ENCODE measurements around the gene ADAMTSL1.

Gene ADAMTSL1

GRCh38 chr9:18806232-18807080 lies 332.5 kb downstream of the ADAMTSL1 start:
- CTCF ChIA-PET = no interaction called here
- no peak overlapping the region for H3K27ac ChIP-seq (ENCODE audit: extremely low read depth, low read depth, low read length)
- H3K9me3 ChIP-seq (ENCODE audit: control insufficient read depth, insufficient read depth, low read depth, low read length) = no peaks in the 10 kb centered on the region
- no peaks in the 10 kb centered on the region for H3K36me3 ChIP-seq (ENCODE audit: control insufficient read depth in 2 of 2, insufficient read depth in 1 of 2, low read length in 2 of 2)
- H3K4me3 ChIP-seq (ENCODE audit: low read depth, low read length) = no peak overlapping the region
- POLR2A ChIA-PET = no interaction called here
- no peaks in the 10 kb centered on the region for H3K4me1 ChIP-seq (ENCODE audit: control insufficient read depth, insufficient read depth, low read length)
- TF ChIP-seq ZNF658 (tag by site-specific recombination; IDR thresholded peaks at IDR 0.05) (no peak), ZIC2 (tag by site-specific recombination; IDR thresholded peaks at IDR 0.05) (no peak), ZNF10 (tag by site-specific recombination; IDR thresholded peaks at IDR 0.05) (no peak), BCL11B (tag by site-specific recombination; IDR thresholded peaks at IDR 0.05; ENCODE audit: low read depth) (no peak), IKZF3 (tag by site-specific recombination; IDR thresholded peaks at IDR 0.05) (no peak), KLF8 (tag by site-specific recombination; IDR thresholded peaks at IDR 0.05) (no peak), MZF1 (tag by site-specific recombination; IDR thresholded peaks at IDR 0.05; ENCODE audit: borderline replicate concordance) (no peak), ZNF704 (tag by site-specific recombination; IDR thresholded peaks at IDR 0.05) (no peak), ZNF274 (IDR thresholded peaks at IDR 0.05; ENCODE audit: low read length) (no peak), ZNF274 (tag by site-specific recombination; IDR thresholded peaks at IDR 0.05; ENCODE audit: borderline replicate concordance) (no peak), WT1 (tag by site-specific recombination; IDR thresholded peaks at IDR 0.05) (no peak), ZNF629 (tag by site-specific recombination; IDR thresholded peaks at IDR 0.05) (no peak), ZNF707 (tag by site-specific recombination; IDR thresholded peaks at IDR 0.05) (no peak), ZNF549 (tag by site-specific recombination; IDR thresholded peaks at IDR 0.05) (no peak), KLF10 (tag by site-specific recombination; IDR thresholded peaks at IDR 0.05) (no peak), ZNF2 (tag by site-specific recombination; IDR thresholded peaks at IDR 0.05) (no peak), ZNF596 (tag by site-specific recombination; IDR thresholded peaks at IDR 0.05) (no peak), ZBTB11 (tag by site-specific recombination; conservative IDR thresholded peaks at IDR 0.05; ENCODE audit: low read depth) (no peak)

- CTCF ChIA-PET = interaction anchor here (1.5 kb wide), 1 partner anchor 9 kb away, joined by 7 read pairs; no protein-coding TSS in a partner anchor
- no peak overlapping the region for H3K4me3 ChIP-seq (ENCODE audit: low read depth, low read length)
- no peaks in the 10 kb centered on the region for H3K36me3 ChIP-seq (ENCODE audit: control insufficient read depth in 2 of 2, insufficient read depth in 1 of 2, low read length in 2 of 2)
- TF ChIP-seq ZNF341 (tag by site-specific recombination; IDR thresholded peaks at IDR 0.05; ENCODE audit: low read depth) = no peak
- no peak for TF ChIP-seq ZNF311 (tag by site-specific recombination; IDR thresholded peaks at IDR 0.05; ENCODE audit: borderline replicate concordance)
- TF ChIP-seq ZNF473 (tag by site-specific recombination; IDR thresholded peaks at IDR 0.05) = no peak
- TF ChIP-seq ZNF214 (tag by site-specific recombination; IDR thresholded peaks at IDR 0.05; ENCODE audit: borderline replicate concordance) = no peak
- TF ChIP-seq ZFP37 (tag by site-specific recombination; IDR thresholded peaks at IDR 0.05) = no peak
- no peak for TF ChIP-seq ZBTB1 (tag by site-specific recombination; IDR thresholded peaks at IDR 0.05)
- TF ChIP-seq ZNF623 (tag by site-specific recombination; IDR thresholded peaks at IDR 0.05) = no peak
- TF ChIP-seq INSM2 (tag by site-specific recombination; IDR thresholded peaks at IDR 0.05) = no peak
- no peak for TF ChIP-seq ZNF514 (tag by site-specific recombination; IDR thresholded peaks at IDR 0.05)
Measured at GRCh38 chr9:18810581-18810980, 336.6 kb downstream of the ADAMTSL1 start.

More at GRCh38 chr9:18810581-18810980, 336.6 kb downstream of the ADAMTSL1 start:
- POLR2A ChIA-PET = no interaction called here
- no peak overlapping the region for H3K27ac ChIP-seq (ENCODE audit: extremely low read depth, low read depth, low read length)
- no peaks in the 10 kb centered on the region for H3K4me1 ChIP-seq (ENCODE audit: control insufficient read depth, insufficient read depth, low read length)
- H3K9me3 ChIP-seq (ENCODE audit: control insufficient read depth, insufficient read depth, low read depth, low read length) = no peaks in the 10 kb centered on the region
